Hematopoietic multipotent progenitor cell treated with erythropoietin and hydrocortisone succinate and interleukin-3 and kit ligand, for 17 days (in vitro differentiated cells): Measurements from ENCODE around the gene SLC66A1.

Experiments
- DNase-seq: peaks from one replicate; pipeline ENCODE4 v3.0.0-alpha.2; 2015; ENCODE audit warnings: low spot score

Gene SLC66A1

GRCh38 chr1:19377812-19378718 lies 65.9 kb downstream of the SLC66A1 start:
- no peak for DNase-seq
